GM19328 (cell line): ENCODE measurements around the gene ADGRL1.
"Not testable (repeated sequence)": the region's sequence is repeated elsewhere in the genome, so short reads cannot be mapped to it uniquely, and the experiment has no call there.

Experiments used
- ATAC-seq: cut with Tn5 transposase; IDR thresholded peaks from one replicate; pipeline ENCODE4 v1.9.1; 2021; ENCODE audit warnings: mild to moderate bottlenecking, moderate library complexity; ENCODE audit not compliant: unreplicated experiment

ADGRL1 gene

DNA sequence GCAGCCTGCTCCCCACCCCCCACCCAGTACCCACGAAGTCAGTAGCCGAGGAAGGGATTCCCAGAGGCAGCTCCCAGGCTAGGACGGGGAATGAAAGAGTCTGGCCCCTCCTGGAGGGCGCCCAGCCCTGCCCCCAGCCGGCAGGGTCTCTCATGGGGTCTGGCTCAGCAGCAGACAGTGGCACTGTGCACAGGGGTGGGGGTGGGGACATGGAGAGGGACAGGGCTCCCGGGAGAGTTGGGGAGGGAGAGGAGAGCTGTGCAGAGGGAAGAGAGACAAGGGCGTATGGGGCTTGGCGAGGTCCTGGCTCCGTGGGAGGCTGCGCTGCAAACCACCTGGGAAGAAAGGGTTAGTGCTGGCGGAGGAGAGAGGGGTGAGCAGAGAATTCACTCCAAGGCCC is 41.9 kb downstream of the ADGRL1 start:
- ATAC-seq, result no peak

DNA sequence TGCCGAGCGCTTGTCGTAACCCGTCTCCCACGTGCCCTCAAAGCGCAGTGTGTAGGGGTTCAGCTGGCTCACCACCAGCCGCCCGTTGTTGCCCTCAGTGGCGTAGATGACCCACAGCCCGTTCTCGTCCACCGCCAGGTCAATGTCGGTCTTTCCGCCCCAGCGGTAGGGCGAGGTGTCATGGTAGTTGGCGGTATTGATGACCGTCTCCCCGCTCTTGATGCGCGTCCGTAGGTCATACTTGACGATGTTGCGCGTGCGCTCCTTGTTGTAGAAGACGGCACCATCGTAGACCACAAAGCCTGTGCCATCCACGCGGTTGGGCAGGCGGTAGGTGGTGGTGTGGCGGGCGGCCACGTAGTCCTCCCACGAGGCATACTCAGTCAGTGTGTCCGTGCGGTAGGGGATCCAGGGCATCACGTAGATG is 43.1 kb downstream of the ADGRL1 start:
- no peak for ATAC-seq

DNA sequence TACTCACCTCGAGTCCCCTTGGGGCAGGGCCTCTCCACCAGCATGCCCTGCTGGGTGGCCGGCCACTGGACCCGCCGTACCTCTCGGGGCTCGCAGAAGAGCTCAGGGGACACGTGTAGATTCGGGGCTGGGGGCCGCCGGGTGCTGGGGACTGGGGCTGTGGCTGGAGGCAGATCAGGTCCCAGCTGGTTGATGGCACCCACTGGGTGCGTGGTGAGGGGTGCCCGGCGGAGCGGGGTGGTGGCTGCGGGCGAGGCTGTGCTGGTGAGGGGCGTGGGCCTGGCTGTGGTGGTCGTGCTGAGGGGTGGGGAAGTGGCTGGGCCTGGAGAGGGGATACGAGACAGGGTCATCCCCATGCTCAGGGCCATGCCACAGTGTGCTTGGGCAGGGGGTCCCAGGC is 44.7 kb downstream of the ADGRL1 start:
- ATAC-seq, result no peak

DNA sequence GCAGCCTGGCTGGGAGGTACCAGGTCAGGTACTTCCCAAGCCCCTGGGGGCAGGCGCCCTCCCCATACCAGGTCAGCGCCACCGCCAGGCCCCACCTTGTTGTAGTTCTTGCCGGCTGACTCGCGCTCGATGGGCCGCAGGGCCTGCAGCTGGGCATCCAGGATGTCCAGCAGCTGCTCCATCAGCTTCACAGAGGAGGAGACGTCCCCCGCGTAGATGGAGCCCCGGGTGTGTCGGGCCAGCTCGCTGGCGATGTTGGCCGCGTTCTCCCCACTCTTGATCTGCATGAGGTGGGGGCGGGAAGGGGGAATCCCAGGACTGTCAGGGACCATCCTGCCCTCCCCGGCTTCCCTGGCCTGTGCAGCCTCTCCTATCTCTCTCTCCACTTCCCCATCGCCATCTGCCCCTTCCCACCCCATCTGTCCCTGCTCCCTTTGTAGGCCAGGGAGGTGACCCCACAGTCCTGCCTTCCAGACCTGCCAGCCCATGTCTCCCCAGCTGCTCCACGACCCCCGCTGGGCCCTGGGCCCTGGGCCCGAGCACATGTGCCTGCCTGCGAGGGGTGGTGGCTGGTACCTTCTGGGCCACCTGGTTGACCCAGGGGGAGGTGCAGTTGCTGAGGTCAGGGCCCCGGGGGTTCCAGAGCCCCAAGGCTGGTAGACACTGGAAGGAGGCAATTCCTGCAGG is 45.8 kb downstream of the ADGRL1 start:
- ATAC-seq, result no peak

DNA sequence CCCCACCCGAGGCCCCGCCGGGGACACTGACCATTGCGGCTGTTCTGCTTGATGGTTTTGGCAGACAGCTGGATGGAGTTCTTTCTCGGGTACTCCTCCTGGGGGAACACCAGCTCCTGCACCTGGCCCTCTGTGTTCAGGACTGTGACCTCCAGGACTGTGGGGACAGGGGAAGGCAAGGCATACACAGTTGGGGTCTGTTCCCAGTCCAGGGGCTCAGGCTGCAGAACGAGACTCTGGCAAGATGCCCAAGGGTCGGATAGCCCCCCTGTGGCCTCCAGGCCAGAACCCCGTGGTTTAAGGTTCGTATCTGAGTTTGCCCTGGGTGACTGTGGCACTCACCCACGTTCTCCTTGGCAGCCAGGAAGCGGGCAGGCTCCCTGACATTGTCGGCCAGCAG is 46.9 kb downstream of the ADGRL1 start:
- ATAC-seq, result no peak

DNA sequence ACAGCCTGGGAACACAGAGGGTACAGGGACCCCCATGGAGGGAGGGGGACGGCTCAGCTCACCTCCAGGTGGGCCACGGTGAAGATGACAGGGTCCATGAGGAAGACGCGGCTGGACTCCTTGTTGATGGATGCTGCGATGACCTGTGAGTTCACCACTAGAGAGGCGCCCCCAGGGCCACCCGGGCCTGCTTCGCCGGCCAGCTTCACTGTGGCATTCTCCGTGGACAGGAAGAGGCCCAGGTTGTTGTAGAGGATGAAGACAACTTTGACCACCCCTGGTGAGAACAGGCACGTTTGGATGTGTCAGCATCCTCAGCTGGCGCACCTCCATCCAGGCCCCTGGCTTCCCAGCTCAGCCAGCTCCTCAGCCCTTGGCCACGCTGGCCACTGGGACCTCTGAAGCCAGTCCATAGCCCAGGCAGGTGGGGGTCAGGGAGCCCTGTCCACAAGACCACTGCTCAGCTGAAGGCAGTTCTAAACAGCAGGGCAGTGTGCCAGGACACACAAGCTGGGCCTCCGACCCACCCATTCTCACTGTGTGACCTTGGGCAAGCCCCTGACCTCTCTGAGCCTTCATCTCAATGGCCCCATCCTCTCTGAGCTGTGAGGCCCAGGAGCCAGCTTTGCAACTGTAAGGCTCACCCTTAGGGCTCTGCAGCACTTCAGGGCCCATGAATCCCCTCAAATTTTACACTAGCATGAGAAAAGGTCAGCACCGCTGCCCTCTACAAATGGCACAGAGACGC is 47.5 kb downstream of the ADGRL1 start:
- no peak for ATAC-seq

DNA sequence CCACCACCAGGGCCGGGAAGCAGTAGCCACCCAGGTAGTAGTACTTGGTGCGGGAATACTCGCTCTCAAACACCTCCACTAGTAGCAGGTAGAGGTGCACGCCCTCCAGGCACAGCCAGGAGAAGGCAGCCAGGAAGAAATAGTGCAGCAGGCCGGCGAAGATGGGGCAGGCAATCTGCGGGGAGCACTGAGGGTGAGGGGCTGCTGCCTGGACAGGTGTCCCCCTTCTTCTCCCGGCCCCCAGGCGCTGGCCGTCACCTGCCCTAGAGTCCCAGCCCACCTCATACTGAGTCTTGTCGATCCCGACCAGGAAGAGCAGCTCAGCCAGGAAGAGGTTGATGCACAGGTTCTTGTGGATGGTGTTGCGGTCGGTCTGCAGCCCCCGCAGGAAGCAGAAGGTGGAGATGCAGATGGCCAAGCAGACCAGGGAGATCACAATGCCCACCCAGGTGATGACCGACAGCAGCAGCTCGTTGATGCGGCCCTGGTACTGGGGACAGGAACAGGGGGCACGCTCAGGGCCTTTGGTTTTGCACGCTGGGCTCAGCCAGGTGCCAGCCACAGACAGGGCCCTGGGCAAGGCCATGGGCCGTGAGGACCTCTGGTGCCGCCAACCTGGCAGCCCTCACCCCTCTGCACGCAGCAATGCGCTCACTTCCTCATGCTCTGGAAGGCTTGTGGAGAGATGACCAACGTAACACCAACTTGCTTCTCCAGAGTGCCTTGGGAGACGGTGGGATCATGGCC is 48.8 kb downstream of the ADGRL1 start:
- no peak for ATAC-seq

DNA sequence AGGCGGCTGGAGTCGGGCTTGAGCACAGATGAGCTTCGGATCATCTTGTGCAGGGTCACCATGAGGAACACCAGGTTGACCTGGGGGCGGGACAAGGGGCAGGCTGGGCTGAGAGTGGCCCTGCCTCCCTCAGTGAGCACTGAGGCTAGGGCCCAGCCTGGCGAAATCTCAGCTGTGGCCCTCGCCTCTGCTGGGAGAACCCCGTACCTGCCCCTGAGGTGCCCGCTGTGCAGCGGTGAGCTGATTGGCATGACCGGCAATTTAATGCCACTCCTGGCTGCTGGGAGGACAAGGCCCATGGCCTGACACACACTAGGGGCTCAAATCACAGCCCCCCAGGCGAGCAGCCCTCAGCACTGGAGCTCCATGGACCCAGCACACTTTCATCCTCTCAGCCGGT is 49.8 kb downstream of the ADGRL1 start:
- no peak for ATAC-seq

DNA sequence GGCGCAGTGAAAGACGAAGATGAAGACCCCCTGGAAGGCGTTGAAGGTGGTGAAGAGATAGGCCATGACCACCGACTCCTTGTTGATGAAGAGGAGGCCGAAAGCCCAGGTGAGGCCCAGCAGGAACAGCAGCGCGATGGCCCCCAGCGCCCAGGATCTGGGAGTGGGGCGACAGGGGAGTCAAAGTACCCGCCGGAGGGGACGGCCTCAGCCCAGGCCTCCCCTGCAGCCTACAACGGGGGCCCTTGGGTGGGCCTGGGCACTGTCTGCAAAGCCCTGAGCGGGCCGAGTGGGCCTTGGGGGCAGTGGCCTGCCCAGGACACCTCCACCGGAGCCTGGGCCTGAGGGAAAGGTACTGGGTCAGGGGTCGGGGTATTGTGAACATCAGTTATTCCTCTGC is 50.6 kb downstream of the ADGRL1 start:
- ATAC-seq, result no peak

DNA sequence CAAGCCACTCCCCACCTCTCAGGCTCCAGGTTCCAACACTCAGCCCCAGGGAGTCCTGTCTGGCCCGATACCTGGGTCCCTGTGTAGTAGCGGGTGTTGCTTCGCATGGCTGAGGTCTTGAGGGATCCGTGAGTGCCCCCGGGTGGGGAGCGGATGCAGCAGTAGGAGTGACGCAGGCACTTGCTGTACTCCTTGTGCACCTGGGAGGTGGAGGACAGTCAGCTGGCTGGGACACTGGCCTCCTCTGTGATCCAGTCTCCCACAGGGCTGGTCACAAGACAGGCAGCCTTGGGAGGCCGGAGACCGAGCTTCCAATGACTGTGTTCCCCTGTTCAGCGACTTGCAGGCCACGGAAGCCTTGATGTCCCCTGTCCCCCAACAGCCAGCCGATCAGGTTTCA is 53.3 kb downstream of the ADGRL1 start:
- ATAC-seq, result no peak

DNA sequence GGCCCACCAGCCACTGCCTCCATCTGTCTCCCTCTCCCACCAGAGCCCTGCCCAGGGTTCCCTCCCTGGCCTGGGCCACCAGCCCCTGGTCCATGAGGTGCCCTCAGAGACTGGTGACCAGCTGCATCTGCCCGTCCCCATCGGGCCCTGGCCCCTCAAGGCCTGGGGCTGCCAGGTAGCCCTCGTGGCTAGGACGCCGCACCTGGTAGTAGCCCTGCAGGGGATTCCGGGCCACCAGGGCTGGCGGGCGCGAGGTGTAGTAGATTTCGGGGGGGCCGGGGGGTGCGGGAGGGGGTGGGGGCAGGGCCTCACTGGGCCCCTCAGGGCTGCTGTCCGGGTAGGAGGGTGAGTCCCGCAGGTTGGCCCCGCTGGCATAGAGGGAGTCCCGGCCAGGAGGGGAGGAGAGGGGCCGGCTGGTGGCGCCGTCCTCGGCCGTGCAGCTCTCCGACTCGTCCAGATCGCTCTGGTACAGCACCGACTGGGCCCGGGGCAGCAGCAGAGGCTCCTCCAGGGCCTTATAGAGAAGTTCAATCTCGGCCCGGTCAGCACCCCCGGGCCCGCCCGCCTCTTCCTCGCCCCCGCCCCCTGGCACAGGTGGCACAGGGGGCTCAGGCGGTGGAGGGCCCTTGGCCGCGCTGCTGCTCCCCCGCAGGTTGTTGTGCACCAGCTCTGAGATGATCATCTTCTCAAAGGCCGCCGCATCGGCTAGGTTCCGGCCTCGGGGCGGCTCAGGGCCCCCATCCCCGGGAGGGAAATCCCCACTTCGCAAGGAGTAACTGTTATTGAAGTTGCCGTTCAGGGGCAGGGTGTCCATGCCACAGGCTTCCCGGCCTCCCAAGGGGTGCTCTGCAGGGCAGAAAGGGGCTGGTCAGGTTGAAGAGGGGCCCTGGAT is 55.0 kb downstream of the ADGRL1 start:
- ATAC-seq, result no peak

DNA sequence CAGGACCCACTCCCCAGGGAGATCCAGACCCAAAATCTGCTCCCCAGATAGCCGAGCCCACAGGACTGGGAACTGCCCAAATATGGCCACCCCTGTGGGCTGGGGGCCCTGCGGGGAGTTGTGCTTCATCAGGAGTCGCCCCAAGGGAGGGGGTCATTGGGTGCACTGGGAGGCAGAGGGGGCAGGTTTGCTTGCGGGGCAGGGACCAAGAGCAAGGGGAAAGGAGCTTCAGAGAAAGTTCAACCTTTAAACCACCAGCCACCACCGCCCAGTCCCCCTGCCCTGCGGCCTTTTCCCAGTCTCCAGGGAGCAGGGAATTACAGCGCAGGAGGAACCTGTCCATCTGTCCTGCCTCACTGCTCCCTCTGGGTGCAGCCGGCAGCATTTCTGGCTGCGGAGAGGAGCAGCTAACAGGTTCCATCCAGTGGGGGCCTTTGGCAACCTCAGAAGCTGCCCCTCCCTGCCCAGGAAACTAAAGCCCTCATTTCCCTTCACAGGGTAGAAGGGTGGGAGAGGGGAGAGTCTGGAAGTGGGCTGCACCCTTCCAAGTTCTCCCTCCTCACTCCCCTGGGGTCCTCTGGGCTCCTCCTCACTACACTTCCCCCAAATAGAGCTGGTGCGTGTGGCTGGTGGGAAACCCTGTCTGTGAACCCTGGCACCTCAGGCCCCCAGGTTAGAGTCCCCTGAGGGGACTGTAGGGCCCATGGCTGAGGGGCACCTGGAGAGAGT is 55.8 kb downstream of the ADGRL1 start:
- ATAC-seq, result no peak

DNA sequence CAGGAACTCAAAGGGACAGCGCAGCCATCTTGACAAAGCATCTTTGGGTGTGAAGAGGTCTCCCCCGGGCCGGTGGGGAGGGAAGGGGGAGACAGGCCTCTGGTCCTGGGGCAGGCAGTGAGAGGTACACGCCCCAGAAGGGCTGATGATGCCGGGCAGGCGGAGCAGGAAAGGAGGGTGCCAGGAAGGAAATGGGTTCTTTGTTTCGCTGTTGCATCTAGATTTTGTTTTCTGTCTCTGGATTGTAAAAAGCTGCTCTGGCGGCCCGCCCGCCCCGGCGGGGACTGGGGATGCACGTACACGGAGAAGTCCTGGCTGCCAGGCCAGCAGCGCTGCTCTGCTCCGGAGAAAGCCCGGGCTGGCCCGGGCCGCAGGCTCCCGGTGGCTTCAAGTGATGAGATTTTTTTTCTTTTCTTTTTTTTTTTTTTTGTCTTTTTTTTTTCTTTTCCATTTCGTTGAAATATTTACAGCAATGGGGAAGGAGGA is 56.4 kb downstream of the ADGRL1 start:
- no peak for ATAC-seq

DNA sequence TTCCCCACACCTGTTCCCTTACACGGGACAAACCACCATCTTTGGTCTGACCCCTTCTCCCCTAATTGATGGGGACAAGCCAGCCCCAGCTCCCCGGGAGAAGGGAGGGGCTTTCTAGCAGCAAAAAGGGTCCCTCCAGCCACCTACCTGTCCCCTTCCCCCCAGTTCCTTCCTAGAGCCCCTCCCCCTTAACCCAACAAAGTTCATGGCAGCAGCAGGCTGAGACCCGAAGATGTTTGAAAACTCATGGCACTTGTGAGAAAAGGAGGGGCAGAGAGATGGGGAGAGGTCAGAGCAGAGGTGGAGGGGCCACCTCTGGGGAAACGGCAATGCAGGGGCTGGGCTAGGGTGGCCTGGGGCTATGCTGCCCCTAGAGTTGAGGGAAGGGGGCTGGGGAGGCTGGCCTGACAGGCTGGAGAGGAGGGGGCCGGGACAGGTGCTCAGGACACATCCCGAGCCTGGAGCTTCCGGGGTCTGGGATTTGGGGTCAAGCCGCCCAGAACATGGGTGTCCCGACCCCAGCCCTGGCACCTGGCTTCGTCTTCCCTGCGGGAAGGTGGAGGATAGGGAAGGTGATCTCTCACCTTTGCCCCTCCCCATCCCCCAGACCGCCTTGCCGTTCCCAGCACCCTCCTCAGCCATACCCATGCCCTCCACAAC is 57.1 kb downstream of the ADGRL1 start:
- ATAC-seq, result no peak

DNA sequence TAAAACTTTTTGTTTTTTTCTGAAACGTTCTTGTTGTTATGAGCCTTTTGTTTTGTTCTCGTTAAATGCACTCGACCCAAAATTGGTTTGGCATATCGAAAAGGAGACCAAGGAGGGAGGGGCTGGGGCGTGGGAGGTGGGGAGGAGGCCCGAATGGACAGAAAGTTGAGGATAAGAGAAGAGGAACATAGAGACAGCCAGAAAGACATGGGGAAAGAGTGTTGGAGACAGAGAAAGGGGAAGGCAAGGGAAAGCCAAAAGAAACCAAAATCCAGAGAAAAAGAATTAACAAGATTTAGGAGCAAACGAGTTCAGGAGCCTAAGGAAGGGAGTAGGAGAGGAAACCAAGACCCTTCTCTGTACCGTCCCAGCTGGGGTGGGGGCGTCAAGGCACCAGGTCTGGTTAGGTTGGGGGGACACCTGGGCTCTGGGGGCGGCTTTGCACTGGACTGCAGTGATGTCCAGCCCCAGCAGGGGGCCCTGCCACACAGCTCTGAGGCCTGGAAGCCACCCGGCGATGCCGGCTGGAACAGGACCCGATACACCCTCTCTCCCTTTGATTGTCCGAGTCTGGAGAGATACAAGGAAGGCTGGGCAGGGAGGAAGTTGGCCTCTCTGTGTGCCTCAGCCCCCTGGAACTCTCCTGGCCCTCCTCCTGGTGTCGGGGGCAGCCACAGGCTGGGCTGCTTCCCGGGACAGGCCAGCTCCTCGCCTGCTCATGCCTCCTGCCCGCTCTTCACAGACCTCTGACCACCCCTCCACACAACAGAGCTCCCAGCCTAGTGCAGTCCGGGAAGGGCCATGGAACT is 58.0 kb downstream of the ADGRL1 start:
- no peak for ATAC-seq

DNA sequence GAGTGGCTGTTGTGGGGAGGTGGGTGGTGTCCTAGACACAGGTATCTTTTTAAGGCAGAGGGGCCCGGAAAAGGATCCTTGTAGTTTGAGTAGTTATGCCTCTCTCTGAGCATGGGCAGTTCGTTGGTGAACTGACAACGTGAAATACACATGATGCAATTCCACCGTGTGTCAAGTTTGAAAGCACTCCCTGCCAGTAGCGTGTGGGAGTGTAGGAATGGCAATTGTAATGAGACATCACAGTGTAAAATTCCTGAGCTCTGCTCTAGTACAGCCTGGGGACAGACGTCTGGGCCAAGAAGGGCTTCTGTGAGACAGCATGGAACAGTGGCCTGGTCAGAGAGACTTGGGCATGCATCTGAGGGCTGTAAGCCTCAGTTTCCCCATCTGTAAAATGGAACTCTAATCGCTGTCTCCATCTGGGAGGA is 59.2 kb downstream of the ADGRL1 start:
- ATAC-seq, result no peak

DNA sequence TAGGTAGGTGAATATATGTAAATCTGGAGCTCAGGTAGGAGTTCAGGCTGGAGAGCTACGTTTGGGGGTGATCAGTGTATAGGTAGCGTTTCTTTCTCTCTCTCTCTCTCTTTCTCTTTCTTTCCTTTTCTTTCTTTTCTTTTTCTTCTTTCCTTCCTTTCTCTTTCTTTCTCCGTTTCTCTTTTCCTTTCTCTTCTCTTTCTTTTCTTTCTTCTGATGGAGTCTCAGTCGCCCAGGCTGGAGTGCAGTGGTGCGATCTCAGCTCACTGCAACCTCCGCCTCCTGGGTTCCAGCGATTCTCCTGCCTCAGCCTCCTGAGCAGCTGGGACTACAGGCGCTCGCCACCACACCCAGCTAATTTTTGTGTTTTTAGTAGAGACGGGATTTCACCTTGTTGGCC is 59.8 kb downstream of the ADGRL1 start:
- ATAC-seq, result not testable (repeated sequence)

DNA sequence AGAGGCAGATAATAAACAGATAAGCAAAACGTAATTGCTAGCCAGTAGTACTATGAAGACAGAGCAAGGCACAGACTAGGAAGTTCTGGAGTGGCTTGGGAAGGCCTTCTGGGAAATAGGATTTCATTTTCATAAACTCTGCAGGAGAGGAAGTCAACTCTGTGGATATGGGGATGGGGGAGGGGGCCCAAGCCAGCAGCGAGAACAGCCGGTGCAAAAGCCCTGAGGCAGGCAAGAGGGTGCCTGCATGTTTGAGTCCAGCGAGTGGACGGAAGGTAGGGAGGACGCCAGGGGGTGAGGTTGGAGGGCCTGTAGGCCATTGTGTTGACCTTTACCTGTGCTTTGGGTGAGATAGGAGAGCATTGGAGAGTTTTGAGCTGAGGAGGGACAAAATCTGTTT is 60.6 kb downstream of the ADGRL1 start:
- ATAC-seq, result no peak
